Adrenal gland (tissue), 12 donors: Measurements from ENCODE around the gene NMRAL1. TPM values are rescaled to one million over a fixed set of nuclear protein-coding genes. Genes with fewer than 3 reads are reported as not detected.
A peak's percentile ranks its signal among the peaks of the same experiment; 100 is the strongest.

Source experiments
- DNase-seq, 7 donors: peaks; one replicate each; pipeline ENCODE4 v3.0.0-alpha.2; 2019 to 2020
- H3K27ac ChIP-seq, 5 donors: fragments of 200-600 bp; sonication (generic) in 4 of 5; 1 replicate in 3 of 5; 2 replicates in 2 of 5; pipeline versions ENCODE4 v1.5.1 to v1.8.0; 2016 to 2020; ENCODE audit warnings: mild to moderate bottlenecking in 1 of 5
- H3K27me3 ChIP-seq: fragments of 200-600 bp; 2 replicates; pipeline ENCODE4 v1.8.0; 2021
- H3K36me3 ChIP-seq, 2 donors: fragments of 200-600 bp; replicated peaks in 1 of 2; 1 replicate in 1 of 2; 2 replicates in 1 of 2; pipeline versions ENCODE4 v1.5.1 to v1.8.0; 2018 to 2022
- H3K4me1 ChIP-seq, 2 donors: fragments of 200-600 bp; replicated peaks in 1 of 2; 1 replicate in 1 of 2; 2 replicates in 1 of 2; pipeline versions ENCODE4 v1.5.1 to v1.8.0; 2018 to 2021
- H3K4me3 ChIP-seq, 4 donors: fragments of 200-600 bp; sonication (generic) in 3 of 4; one replicate each; pipeline ENCODE4 v1.5.1; 2016 to 2018
- H3K9me3 ChIP-seq, 3 donors: fragments of 200-600 bp; sonication (generic) in 1 of 3; replicated peaks in 1 of 3; 1 replicate in 2 of 3; 2 replicates in 1 of 3; pipeline versions ENCODE4 v1.5.1 to v1.8.0; 2016 to 2021
- POLR2A ChIP-seq, 2 donors: fragments of 450-650 bp; IDR thresholded peaks; one replicate each; pipeline ENCODE4 v1.6.1; 2017; ENCODE audit warnings: antibody characterized with exemption in 2 of 2, mild to moderate bottlenecking in 2 of 2, moderate library complexity in 1 of 2
- WGBS, 4 donors: extraction: QIAGEN DNeasy Blood & Tissue Kit in 2 of 4; methylation state at CpG; one replicate each; pipeline versions ENCODE4 v1.1.5 to v1.1.7; 2013 to 2017; 5-methylcytosine and 5-hydroxymethylcytosine counted together
- intact Hi-C, 2 donors: fragments of 100-400 bp; cut with DNase I; formaldehyde crosslinking; loops; one replicate each; pipeline versions ENCODE4 v1.14.1 to v1.15.0; 2022 to 2023
- polyA plus RNA-seq, 3 donors: library from polyadenylated mRNA; stranded (reverse); fragments of 200-250 nt in 2 of 3; fragments of 350-450 nt in 1 of 3; fragmentation: Illumina TruSeq in 1 of 3; extraction: RNeasy Lipid Tissue Mini Kit (QIAGEN cat#74804) in 1 of 3; gene quantifications; one replicate each; pipeline ENCODE4 v1.2.3, GENCODE V29; 2013 to 2014
- total RNA-seq, 9 donors: library from RNA; depleted of rRNA in 4 of 9; stranded (reverse); fragments of >200 nt in 4 of 9; fragments of 120-200 nt in 1 of 9; fragmentation: NEBNext Ultra II Directional in 1 of 9; extraction: Animal tissue kit (Norgen Biotek cat#: 25700) in 1 of 9; gene quantifications; one replicate each; pipeline versions ENCODE4 v1.1.0 to v1.2.4, GENCODE V29; 2013 to 2023
- TF ChIP-seq, protein P1 (sequence below), 6 experiments: fragments of 450-650 bp in 4 of 6; fragments of 200-600 bp in 2 of 6; sonication (generic) in 1 of 6; IDR thresholded peaks; 1 replicate in 5 of 6; 2 replicates in 1 of 6; pipeline versions ENCODE4 v1.5.1 to v1.8.0; 2016 to 2021; ENCODE audit warnings: antibody characterized with exemption in 6 of 6, mild to moderate bottlenecking in 2 of 6, moderate library complexity in 1 of 6
- donor health status: healthy with polysubstance abuse.
- donor health status: Bipolar disorder and iron deficiency.
- donor health status: DM: yes; HTN: yes; CAD: no.
- donor health status: DM: no; HTN: no; CAD: no.
- donor health status: DM: no; HTN: no; CAD: no.
- donor health status: DM: yes; HTN: yes; CAD: no.

The NMRAL1 gene
- total and polyA plus RNA-seq, 12 donors, result 35.0 to 139 (median 79.7) TPM

DNA sequence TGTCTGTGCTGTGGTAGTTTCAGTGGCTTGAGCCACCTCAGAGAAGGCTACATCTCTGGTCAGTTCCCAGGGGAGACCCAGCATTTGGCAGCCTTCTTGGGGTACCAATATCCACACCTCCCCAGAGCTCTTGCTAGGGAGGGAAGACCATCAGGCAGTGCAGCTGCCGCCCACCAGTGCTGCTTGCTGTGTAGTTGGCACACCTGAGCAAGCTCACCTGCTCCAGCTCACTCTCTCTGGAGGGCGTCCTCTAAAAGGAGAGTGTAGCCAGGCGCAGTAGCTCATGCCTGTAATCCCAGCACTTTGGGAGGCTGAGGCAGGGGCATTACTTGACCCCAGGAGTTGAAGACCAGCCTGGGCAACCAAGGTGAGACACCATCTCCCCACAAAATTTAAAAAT lies 34.4 kb upstream of the NMRAL1 start:
- Histone ChIP-seq H3K27ac (no peak overlapping the region), H3K36me3 (peaks cover 0 to 71% of the 10 kb centered on the region in 2 donors), H3K9me3 (no peaks in the 10 kb centered on the region), H3K4me3 (no peak overlapping the region), H3K27me3 (no peaks in the 10 kb centered on the region), H3K4me1 (peaks cover 0 to 14% of the 10 kb centered on the region in 2 donors)
- WGBS, 4 donors, result 92 to 100% (median 94%) methylated on average over 2 to 3 of the region's 3 CpGs
- no peak for TF ChIP-seq POLR2A (IDR thresholded peaks at IDR 0.05)
- TF ChIP-seq, protein P1, sequence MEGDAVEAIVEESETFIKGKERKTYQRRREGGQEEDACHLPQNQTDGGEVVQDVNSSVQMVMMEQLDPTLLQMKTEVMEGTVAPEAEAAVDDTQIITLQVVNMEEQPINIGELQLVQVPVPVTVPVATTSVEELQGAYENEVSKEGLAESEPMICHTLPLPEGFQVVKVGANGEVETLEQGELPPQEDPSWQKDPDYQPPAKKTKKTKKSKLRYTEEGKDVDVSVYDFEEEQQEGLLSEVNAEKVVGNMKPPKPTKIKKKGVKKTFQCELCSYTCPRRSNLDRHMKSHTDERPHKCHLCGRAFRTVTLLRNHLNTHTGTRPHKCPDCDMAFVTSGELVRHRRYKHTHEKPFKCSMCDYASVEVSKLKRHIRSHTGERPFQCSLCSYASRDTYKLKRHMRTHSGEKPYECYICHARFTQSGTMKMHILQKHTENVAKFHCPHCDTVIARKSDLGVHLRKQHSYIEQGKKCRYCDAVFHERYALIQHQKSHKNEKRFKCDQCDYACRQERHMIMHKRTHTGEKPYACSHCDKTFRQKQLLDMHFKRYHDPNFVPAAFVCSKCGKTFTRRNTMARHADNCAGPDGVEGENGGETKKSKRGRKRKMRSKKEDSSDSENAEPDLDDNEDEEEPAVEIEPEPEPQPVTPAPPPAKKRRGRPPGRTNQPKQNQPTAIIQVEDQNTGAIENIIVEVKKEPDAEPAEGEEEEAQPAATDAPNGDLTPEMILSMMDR (IDR thresholded peaks at IDR 0.05), result no peak
- intact Hi-C loops, result loop anchor here (2.0 to 5.0 kb wide), 2 partner anchors 38 to 44 kb away; no protein-coding TSS in a partner anchor
- no peak for DNase-seq

DNA sequence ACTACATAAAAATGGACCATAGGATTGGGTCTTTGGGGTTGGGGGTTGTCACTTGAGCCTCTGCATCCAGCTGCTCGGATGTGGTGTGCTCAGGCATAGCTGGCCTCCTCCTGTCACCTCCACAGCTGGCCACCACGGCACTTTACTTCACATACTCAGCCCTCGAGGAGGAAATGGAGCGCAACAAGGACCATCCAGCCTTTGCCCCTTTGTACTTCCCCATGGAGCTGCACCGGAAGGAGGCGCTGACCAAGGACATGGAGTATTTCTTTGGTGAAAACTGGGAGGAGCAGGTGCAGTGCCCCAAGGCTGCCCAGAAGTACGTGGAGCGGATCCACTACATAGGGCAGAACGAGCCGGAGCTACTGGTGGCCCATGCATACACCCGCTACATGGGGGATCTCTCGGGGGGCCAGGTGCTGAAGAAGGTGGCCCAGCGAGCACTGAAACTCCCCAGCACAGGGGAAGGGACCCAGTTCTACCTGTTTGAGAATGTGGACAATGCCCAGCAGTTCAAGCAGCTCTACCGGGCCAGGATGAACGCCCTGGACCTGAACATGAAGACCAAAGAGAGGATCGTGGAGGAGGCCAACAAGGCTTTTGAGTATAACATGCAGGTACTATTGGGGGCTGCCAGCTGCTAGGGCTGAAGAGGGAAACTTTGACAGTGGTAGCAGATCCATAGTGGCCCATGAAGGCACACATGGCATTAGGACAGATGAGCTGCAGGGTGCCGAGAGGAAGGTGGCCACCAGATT lies 33.3 kb upstream of the NMRAL1 start:
- H3K36me3 ChIP-seq, result peaks cover 0 to 63% of the 10 kb centered on the region in 2 donors
- no peaks in the 10 kb centered on the region for H3K9me3 ChIP-seq
- intact Hi-C loops, result loop anchor here (2.0 to 5.0 kb wide), 2 partner anchors 40 to 45 kb away; no protein-coding TSS in a partner anchor
- 83 to 91% (median 86%) methylated on average over 15 to 17 of the region's 17 CpGs for WGBS, 4 donors
- H3K4me3 ChIP-seq, result no peak overlapping the region
- TF ChIP-seq POLR2A (IDR thresholded peaks at IDR 0.05), result no peak
- TF ChIP-seq, protein P1 (IDR thresholded peaks at IDR 0.05), result no peak
- no peak for DNase-seq
- H3K27me3 ChIP-seq, result no peaks in the 10 kb centered on the region
- no peak overlapping the region for H3K27ac ChIP-seq
- H3K4me1 ChIP-seq, result peaks cover 0 to 4% of the 10 kb centered on the region in 2 donors

DNA sequence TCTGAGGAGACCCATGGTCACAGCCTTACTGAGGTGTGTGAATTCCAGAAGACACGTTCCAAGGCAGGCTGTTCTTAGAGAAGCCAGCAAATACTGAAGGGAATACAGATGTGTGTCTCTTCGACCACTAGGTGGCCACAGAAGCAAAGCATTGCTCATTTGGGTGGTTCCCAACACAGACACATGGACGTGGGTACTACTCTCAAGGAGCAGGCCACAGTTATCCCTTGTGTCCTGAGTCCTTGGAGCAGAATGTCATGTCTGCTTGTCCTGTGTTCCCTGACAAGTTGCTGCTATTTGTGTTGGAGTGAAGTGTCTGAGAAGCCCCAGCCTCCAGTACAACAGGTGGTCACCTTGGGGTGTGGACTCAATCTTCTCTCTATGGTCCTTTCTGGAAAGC lies 32.0 kb upstream of the NMRAL1 start:
- 0 to 7% (median 5%) methylated on average over 2 to 3 of the region's 3 CpGs for WGBS, 4 donors
- TF ChIP-seq, protein P1 (IDR thresholded peaks at IDR 0.05), result peak; percentile 77 to 94 (median 88)
- no peak for TF ChIP-seq POLR2A (IDR thresholded peaks at IDR 0.05)
- Histone ChIP-seq H3K27ac (no peak overlapping the region), H3K4me3 (no peak overlapping the region), H3K4me1 (peaks cover 0 to 9% of the 10 kb centered on the region in 2 donors), H3K36me3 (peaks cover 0 to 50% of the 10 kb centered on the region in 2 donors), H3K9me3 (no peaks in the 10 kb centered on the region), H3K27me3 (no peaks in the 10 kb centered on the region)
- DNase-seq, result peak; percentile 73 to 89 (median 79)
- intact Hi-C loops, result loop anchor here in 1 of 2 donors (5.0 kb wide), 1 partner anchor 41 kb away; no protein-coding TSS in a partner anchor

DNA sequence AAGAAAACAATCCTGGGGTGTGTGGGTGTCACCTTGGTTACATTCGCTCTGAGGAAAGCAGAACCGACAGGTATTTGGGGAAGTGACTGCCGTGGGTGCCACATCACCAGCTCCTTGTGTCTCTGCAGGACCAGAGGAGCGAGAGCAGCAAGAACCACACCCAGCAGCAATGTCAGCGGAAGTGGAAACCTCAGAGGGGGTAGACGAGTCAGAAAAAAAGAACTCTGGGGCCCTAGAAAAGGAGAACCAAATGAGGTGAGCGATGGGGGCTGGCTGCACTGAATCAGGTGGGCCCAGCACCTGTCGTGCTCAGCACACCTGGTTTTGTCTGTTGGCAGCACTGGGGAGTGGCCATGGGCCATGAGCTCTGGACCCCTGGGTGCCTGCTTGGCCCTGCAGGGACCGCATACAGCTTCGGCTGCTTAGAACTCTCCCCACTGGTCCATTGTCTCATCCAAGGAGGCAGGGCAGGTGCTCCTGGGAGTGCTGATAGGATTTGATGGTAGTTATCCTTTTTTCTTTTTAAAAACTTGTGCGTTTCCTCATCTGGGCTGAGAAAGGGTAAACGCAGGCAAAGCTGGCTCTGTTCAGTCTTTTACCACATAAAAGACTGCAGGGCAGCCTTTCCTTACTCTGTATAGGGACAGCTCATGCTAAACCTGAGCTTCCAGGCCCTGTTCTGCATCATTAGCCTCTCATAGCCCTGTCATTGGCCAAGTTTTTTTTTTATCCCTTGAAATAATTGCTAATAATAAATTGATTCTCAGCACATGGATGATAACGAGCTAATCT lies 31.1 kb upstream of the NMRAL1 start:
- Histone ChIP-seq H3K27ac (no peak overlapping the region), H3K27me3 (no peaks in the 10 kb centered on the region), H3K4me1 (peaks cover 2 to 16% of the 10 kb centered on the region in 2 donors), H3K9me3 (no peaks in the 10 kb centered on the region), H3K36me3 (peaks cover 0 to 41% of the 10 kb centered on the region in 2 donors), H3K4me3 (no peak overlapping the region)
- peak in 1 of 7 donors; percentile 35 for DNase-seq
- 70 to 79% (median 73%) methylated on average over 12 to 13 of the region's 13 CpGs for WGBS, 4 donors
- TF ChIP-seq, protein P1 (IDR thresholded peaks at IDR 0.05), result no peak
- no peak for TF ChIP-seq POLR2A (IDR thresholded peaks at IDR 0.05)
- intact Hi-C loops, result loop anchor here in 1 of 2 donors (5.0 kb wide), 1 partner anchor 42 kb away; no protein-coding TSS in a partner anchor
